Measurements from ENCODE around the gene ANO4.

ANO4 gene

GRCh38 chr12:100955139-100955538, 160.6 kb downstream of the ANO4 start:
- no peak overlapping the region for H3K9ac ChIP-seq (ENCODE audit: low read length)
- H3K36me3 ChIP-seq (ENCODE audit: control insufficient read depth, low read depth, low read length) = no peaks in the 10 kb centered on the region
- H3K9me3 ChIP-seq (ENCODE audit: control insufficient read depth, low read depth, low read length) = no peaks in the 10 kb centered on the region
- H3K27ac ChIP-seq (ENCODE audit: low read length) = no peak overlapping the region
- H3K4me1 ChIP-seq (ENCODE audit: control insufficient read depth, low read depth, low read length) = peaks cover 41% of the 10 kb centered on the region
- H3K4me3 ChIP-seq (ENCODE audit: low read length) = no peak overlapping the region
- H3K27me3 ChIP-seq (ENCODE audit: control insufficient read depth, insufficient read depth, low read length) = no peaks in the 10 kb centered on the region

GRCh38 chr12:100956311-100956852, 161.8 kb downstream of the ANO4 start:
- no peaks in the 10 kb centered on the region for H3K27me3 ChIP-seq (ENCODE audit: control insufficient read depth, insufficient read depth, low read length)
- no peak overlapping the region for H3K27ac ChIP-seq (ENCODE audit: low read length)
- no peaks in the 10 kb centered on the region for H3K36me3 ChIP-seq (ENCODE audit: control insufficient read depth, low read depth, low read length)
- no peak overlapping the region for H3K4me3 ChIP-seq (ENCODE audit: low read length)
- H3K9ac ChIP-seq (ENCODE audit: low read length) = no peak overlapping the region
- peaks cover 41% of the 10 kb centered on the region for H3K4me1 ChIP-seq (ENCODE audit: control insufficient read depth, low read depth, low read length)
- H3K9me3 ChIP-seq (ENCODE audit: control insufficient read depth, low read depth, low read length) = no peaks in the 10 kb centered on the region

- Histone ChIP-seq H3K27ac (ENCODE audit: low read length) (no peak overlapping the region), H3K9me3 (ENCODE audit: control insufficient read depth, low read depth, low read length) (no peaks in the 10 kb centered on the region), H3K4me3 (ENCODE audit: low read length) (no peak overlapping the region), H3K36me3 (ENCODE audit: control insufficient read depth, low read depth, low read length) (no peaks in the 10 kb centered on the region), H3K4me1 (ENCODE audit: control insufficient read depth, low read depth, low read length) (peaks cover 25% of the 10 kb centered on the region), H3K9ac (ENCODE audit: low read length) (no peak overlapping the region), H3K27me3 (ENCODE audit: control insufficient read depth, insufficient read depth, low read length) (no peaks in the 10 kb centered on the region)
Observed at GRCh38 chr12:100959481-100959880, 164.9 kb downstream of the ANO4 start.

- Histone ChIP-seq H3K27me3 (ENCODE audit: control insufficient read depth, insufficient read depth, low read length) (no peaks in the 10 kb centered on the region), H3K4me1 (ENCODE audit: control insufficient read depth, low read depth, low read length) (peaks cover 13% of the 10 kb centered on the region), H3K4me3 (ENCODE audit: low read length) (no peak overlapping the region), H3K27ac (ENCODE audit: low read length) (no peak overlapping the region), H3K36me3 (ENCODE audit: control insufficient read depth, low read depth, low read length) (no peaks in the 10 kb centered on the region), H3K9me3 (ENCODE audit: control insufficient read depth, low read depth, low read length) (no peaks in the 10 kb centered on the region), H3K9ac (ENCODE audit: low read length) (no peak overlapping the region)
Observed at GRCh38 chr12:100962086-100962712, 167.6 kb downstream of the ANO4 start.

- H3K36me3 ChIP-seq (ENCODE audit: control insufficient read depth, low read depth, low read length) = no peaks in the 10 kb centered on the region
- H3K27ac ChIP-seq (ENCODE audit: low read length) = no peak overlapping the region
- no peaks in the 10 kb centered on the region for H3K9me3 ChIP-seq (ENCODE audit: control insufficient read depth, low read depth, low read length)
- H3K4me1 ChIP-seq (ENCODE audit: control insufficient read depth, low read depth, low read length) = peaks cover 13% of the 10 kb centered on the region
- H3K4me3 ChIP-seq (ENCODE audit: low read length) = no peak overlapping the region
- H3K9ac ChIP-seq (ENCODE audit: low read length) = no peak overlapping the region
- H3K27me3 ChIP-seq (ENCODE audit: control insufficient read depth, insufficient read depth, low read length) = no peaks in the 10 kb centered on the region
Observed at GRCh38 chr12:100963381-100963780, 168.8 kb downstream of the ANO4 start.

- Histone ChIP-seq H3K27ac (ENCODE audit: low read length) (no peak overlapping the region), H3K9me3 (ENCODE audit: control insufficient read depth, low read depth, low read length) (no peaks in the 10 kb centered on the region), H3K27me3 (ENCODE audit: control insufficient read depth, insufficient read depth, low read length) (no peaks in the 10 kb centered on the region), H3K9ac (ENCODE audit: low read length) (no peak overlapping the region), H3K36me3 (ENCODE audit: control insufficient read depth, low read depth, low read length) (no peaks in the 10 kb centered on the region), H3K4me1 (ENCODE audit: control insufficient read depth, low read depth, low read length) (peaks cover 13% of the 10 kb centered on the region), H3K4me3 (ENCODE audit: low read length) (no peak overlapping the region)
Observed at GRCh38 chr12:100964028-100964427, 169.5 kb downstream of the ANO4 start.

- peaks cover 27% of the 10 kb centered on the region for H3K4me1 ChIP-seq (ENCODE audit: control insufficient read depth, low read depth, low read length)
- H3K36me3 ChIP-seq (ENCODE audit: control insufficient read depth, low read depth, low read length) = no peaks in the 10 kb centered on the region
- H3K9me3 ChIP-seq (ENCODE audit: control insufficient read depth, low read depth, low read length) = no peaks in the 10 kb centered on the region
- no peak overlapping the region for H3K9ac ChIP-seq (ENCODE audit: low read length)
- no peak overlapping the region for H3K4me3 ChIP-seq (ENCODE audit: low read length)
- no peaks in the 10 kb centered on the region for H3K27me3 ChIP-seq (ENCODE audit: control insufficient read depth, insufficient read depth, low read length)
- no peak overlapping the region for H3K27ac ChIP-seq (ENCODE audit: low read length)
Observed at GRCh38 chr12:100967189-100967588, 172.6 kb downstream of the ANO4 start.

GRCh38 chr12:100970894-100971293, 176.3 kb downstream of the ANO4 start:
- H3K36me3 ChIP-seq (ENCODE audit: control insufficient read depth, low read depth, low read length) = no peaks in the 10 kb centered on the region
- H3K4me1 ChIP-seq (ENCODE audit: control insufficient read depth, low read depth, low read length) = peaks cover 14% of the 10 kb centered on the region
- H3K27me3 ChIP-seq (ENCODE audit: control insufficient read depth, insufficient read depth, low read length) = no peaks in the 10 kb centered on the region
- no peaks in the 10 kb centered on the region for H3K9me3 ChIP-seq (ENCODE audit: control insufficient read depth, low read depth, low read length)
- no peak overlapping the region for H3K4me3 ChIP-seq (ENCODE audit: low read length)
- H3K9ac ChIP-seq (ENCODE audit: low read length) = no peak overlapping the region
- H3K27ac ChIP-seq (ENCODE audit: low read length) = no peak overlapping the region

- no peak overlapping the region for H3K4me3 ChIP-seq (ENCODE audit: low read length)
- H3K27ac ChIP-seq (ENCODE audit: low read length) = no peak overlapping the region
- H3K27me3 ChIP-seq (ENCODE audit: control insufficient read depth, insufficient read depth, low read length) = no peaks in the 10 kb centered on the region
- H3K4me1 ChIP-seq (ENCODE audit: control insufficient read depth, low read depth, low read length) = peaks cover 14% of the 10 kb centered on the region
- H3K9ac ChIP-seq (ENCODE audit: low read length) = no peak overlapping the region
- no peaks in the 10 kb centered on the region for H3K36me3 ChIP-seq (ENCODE audit: control insufficient read depth, low read depth, low read length)
- H3K9me3 ChIP-seq (ENCODE audit: control insufficient read depth, low read depth, low read length) = no peaks in the 10 kb centered on the region
Observed at GRCh38 chr12:100972121-100972520, 177.5 kb downstream of the ANO4 start.

GRCh38 chr12:100974341-100974740, 179.8 kb downstream of the ANO4 start:
- Histone ChIP-seq H3K36me3 (ENCODE audit: control insufficient read depth, low read depth, low read length) (no peaks in the 10 kb centered on the region), H3K9ac (ENCODE audit: low read length) (no peak overlapping the region), H3K27me3 (ENCODE audit: control insufficient read depth, insufficient read depth, low read length) (no peaks in the 10 kb centered on the region), H3K4me1 (ENCODE audit: control insufficient read depth, low read depth, low read length) (peaks cover 14% of the 10 kb centered on the region), H3K9me3 (ENCODE audit: control insufficient read depth, low read depth, low read length) (no peaks in the 10 kb centered on the region), H3K4me3 (ENCODE audit: low read length) (no peak overlapping the region), H3K27ac (ENCODE audit: low read length) (no peak overlapping the region)

- Histone ChIP-seq H3K9ac (ENCODE audit: low read length) (no peak overlapping the region), H3K4me1 (ENCODE audit: control insufficient read depth, low read depth, low read length) (peaks cover 14% of the 10 kb centered on the region), H3K9me3 (ENCODE audit: control insufficient read depth, low read depth, low read length) (no peaks in the 10 kb centered on the region), H3K27me3 (ENCODE audit: control insufficient read depth, insufficient read depth, low read length) (no peaks in the 10 kb centered on the region), H3K27ac (ENCODE audit: low read length) (no peak overlapping the region), H3K36me3 (ENCODE audit: control insufficient read depth, low read depth, low read length) (no peaks in the 10 kb centered on the region), H3K4me3 (ENCODE audit: low read length) (no peak overlapping the region)
Observed at GRCh38 chr12:100974747-100975146, 180.2 kb downstream of the ANO4 start.

- Histone ChIP-seq H3K4me1 (ENCODE audit: control insufficient read depth, low read depth, low read length) (peaks cover 8% of the 10 kb centered on the region), H3K4me3 (ENCODE audit: low read length) (no peak overlapping the region), H3K9me3 (ENCODE audit: control insufficient read depth, low read depth, low read length) (no peaks in the 10 kb centered on the region), H3K36me3 (ENCODE audit: control insufficient read depth, low read depth, low read length) (no peaks in the 10 kb centered on the region), H3K27ac (ENCODE audit: low read length) (no peak overlapping the region), H3K27me3 (ENCODE audit: control insufficient read depth, insufficient read depth, low read length) (no peaks in the 10 kb centered on the region), H3K9ac (ENCODE audit: low read length) (no peak overlapping the region)
Observed at GRCh38 chr12:100976735-100977134, 182.2 kb downstream of the ANO4 start.
